BE2C (cell line): ENCODE results near the gene PTPRN2.
A peak's percentile ranks its signal among the peaks of the same experiment; 100 is the strongest.

Experiments used
- DNase-seq: peaks from one replicate; pipeline ENCODE4 v3.0.0-alpha.2; 2020
- H3K27me3 ChIP-seq: fragments of 250-450 bp; sonication (Bioruptor Pico); 2 replicates; pipeline ENCODE4 v1.5.1; 2020; ENCODE audit warnings: mild to moderate bottlenecking
- H3K36me3 ChIP-seq: fragments of 250-450 bp; sonication (Bioruptor Pico); 2 replicates; pipeline ENCODE4 v1.5.1; 2020; ENCODE audit warnings: mild to moderate bottlenecking
- H3K4me1 ChIP-seq: fragments of 250-450 bp; sonication (Bioruptor Pico); 2 replicates; pipeline ENCODE4 v1.5.1; 2020
- H3K4me3 ChIP-seq: 2 replicates; pipeline ENCODE4 v1.5.1; 2011; ENCODE audit warnings: low read depth, low read length
- H3K9me3 ChIP-seq: fragments of 250-450 bp; sonication (Bioruptor Pico); 2 replicates; pipeline ENCODE4 v1.5.1; 2020
- TF ChIP-seq, protein P1 (sequence below): IDR thresholded peaks from 2 replicates; pipeline ENCODE4 v1.5.1; 2012; ENCODE audit warnings: mild to moderate bottlenecking, low read depth, low read length

The PTPRN2 gene

DNA sequence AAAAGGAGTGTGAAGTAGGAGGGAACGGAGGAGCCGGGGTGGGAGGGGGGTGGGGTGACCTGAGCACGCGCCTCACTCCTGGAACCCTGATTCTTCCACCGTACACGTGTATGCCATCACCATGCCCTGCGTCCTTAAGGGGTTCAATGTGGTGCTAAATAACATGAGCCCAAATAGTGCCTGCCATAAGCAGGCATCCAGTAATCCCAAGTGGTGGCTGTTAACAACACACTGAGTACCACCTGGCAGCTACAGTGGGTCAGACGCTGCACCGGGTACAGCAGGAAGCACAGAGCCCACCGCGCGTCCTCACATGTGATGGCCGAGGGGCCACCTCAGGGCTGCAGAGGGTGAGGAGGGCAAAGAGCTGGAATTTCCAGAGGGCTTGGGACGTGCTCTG lies 81.9 kb downstream of the PTPRN2 start:
- H3K4me3 ChIP-seq = no peak overlapping the region
- no peaks in the 10 kb centered on the region; the same call in 1 of the 2 replicates for H3K9me3 ChIP-seq
- TF ChIP-seq, protein P1, sequence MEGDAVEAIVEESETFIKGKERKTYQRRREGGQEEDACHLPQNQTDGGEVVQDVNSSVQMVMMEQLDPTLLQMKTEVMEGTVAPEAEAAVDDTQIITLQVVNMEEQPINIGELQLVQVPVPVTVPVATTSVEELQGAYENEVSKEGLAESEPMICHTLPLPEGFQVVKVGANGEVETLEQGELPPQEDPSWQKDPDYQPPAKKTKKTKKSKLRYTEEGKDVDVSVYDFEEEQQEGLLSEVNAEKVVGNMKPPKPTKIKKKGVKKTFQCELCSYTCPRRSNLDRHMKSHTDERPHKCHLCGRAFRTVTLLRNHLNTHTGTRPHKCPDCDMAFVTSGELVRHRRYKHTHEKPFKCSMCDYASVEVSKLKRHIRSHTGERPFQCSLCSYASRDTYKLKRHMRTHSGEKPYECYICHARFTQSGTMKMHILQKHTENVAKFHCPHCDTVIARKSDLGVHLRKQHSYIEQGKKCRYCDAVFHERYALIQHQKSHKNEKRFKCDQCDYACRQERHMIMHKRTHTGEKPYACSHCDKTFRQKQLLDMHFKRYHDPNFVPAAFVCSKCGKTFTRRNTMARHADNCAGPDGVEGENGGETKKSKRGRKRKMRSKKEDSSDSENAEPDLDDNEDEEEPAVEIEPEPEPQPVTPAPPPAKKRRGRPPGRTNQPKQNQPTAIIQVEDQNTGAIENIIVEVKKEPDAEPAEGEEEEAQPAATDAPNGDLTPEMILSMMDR = no peak
- no peak for DNase-seq
- H3K4me1 ChIP-seq = peaks cover under 1% of the 10 kb centered on the region; the same call in 1 of the 2 replicates
- H3K27me3 ChIP-seq = no peaks in the 10 kb centered on the region
- no peaks in the 10 kb centered on the region for H3K36me3 ChIP-seq

DNA sequence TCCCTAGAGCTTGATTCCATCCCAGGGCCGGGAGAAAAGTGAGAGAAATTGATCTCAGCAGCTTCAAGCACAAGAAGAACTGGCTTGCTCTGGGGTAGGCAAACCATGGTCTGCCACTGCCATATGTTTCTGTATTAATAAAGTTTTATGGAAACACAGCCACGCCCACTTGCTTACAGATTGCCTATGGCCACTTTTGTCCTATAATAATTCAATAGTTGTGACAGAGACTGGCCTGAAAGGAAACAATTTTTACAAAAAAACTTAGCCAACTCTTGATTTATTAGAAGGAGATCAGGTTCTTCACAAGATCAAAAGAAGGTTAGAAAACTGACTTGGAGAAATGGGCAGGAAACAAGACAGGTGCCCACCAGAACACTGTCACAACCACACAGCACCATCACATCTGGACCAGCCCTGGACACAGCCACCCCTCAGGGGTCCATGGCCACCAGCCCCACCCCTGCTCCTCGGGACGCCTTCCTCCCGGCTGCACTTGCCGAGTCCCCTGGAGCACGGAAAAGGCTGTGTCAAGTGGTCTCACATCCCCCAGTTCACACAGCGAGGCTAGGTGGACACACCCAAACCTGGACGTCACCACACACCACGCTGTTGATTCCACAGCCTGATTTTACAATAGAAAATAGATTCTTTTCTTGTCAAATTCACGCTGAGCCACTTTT lies 85.4 kb downstream of the PTPRN2 start:
- Histone ChIP-seq H3K4me3 (no peak overlapping the region), H3K36me3 (no peaks in the 10 kb centered on the region), H3K9me3 (no peaks in the 10 kb centered on the region), H3K27me3 (no peaks in the 10 kb centered on the region), H3K4me1 (peaks cover 12% of the 10 kb centered on the region)
- DNase-seq = no peak
- TF ChIP-seq, protein P1 = no peak

DNA sequence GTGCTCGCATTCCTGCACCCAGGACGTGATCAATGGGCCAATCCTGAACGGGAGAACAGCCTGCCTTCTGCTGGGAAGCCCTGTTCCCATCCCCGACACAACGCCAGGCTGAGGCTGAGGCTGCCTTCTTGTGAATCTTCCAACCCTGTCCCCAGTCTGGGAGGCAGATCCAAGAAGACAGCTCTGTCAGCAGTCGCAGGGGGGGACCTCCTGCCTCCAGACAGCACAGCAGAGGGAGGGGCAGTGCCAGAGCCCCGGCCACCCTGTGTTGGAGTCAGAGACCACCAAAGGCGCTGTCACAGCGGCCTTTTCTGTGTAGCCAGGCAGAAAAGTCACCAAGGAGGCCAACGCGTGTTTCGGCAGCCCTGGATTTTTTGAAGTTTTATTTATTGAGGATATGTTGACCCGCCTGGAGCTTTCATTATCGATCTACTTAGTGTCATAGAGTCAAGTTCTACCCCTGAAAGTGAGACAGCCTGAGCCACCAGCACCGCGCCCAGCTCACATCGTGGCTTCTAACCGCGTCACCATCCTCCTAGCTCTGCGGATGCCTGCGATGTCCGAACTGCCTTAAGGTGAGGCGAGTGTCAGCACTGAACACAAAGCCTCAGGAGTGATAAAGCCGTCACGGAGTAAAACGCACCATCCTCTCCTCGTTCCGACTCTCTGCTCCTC lies 86.1 kb downstream of the PTPRN2 start:
- H3K4me1 ChIP-seq = peaks cover 12% of the 10 kb centered on the region
- no peak for DNase-seq
- H3K36me3 ChIP-seq = no peaks in the 10 kb centered on the region
- TF ChIP-seq, protein P1 = no peak
- no peak overlapping the region for H3K4me3 ChIP-seq
- no peaks in the 10 kb centered on the region for H3K9me3 ChIP-seq
- no peaks in the 10 kb centered on the region for H3K27me3 ChIP-seq

DNA sequence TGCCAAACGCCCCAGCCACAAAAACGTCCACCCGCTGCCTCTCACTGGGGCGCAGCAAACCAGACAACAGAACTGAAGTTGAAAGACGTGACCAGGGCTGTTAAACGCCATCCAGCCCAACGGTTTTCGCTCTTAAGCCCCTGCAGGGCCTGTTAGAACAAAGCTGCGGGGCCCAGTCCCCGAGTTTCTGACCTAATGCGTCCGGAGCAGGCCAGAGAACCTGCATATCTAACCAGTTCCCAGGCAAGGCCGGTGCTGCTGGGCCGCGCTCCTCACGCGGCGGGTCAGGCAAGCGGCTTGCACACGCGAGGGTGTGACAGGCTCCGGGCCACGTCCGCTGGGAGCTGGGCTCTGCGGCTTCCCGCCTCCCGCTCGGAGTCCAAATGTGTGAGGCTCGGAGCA lies 87.0 kb downstream of the PTPRN2 start:
- Histone ChIP-seq H3K36me3 (no peaks in the 10 kb centered on the region), H3K4me3 (peak overlapping the region; percentile 6; the same call in 1 of the 2 replicates), H3K4me1 (peaks cover 12% of the 10 kb centered on the region), H3K9me3 (no peaks in the 10 kb centered on the region), H3K27me3 (no peaks in the 10 kb centered on the region)
- DNase-seq = no peak
- TF ChIP-seq, protein P1 = no peak

DNA sequence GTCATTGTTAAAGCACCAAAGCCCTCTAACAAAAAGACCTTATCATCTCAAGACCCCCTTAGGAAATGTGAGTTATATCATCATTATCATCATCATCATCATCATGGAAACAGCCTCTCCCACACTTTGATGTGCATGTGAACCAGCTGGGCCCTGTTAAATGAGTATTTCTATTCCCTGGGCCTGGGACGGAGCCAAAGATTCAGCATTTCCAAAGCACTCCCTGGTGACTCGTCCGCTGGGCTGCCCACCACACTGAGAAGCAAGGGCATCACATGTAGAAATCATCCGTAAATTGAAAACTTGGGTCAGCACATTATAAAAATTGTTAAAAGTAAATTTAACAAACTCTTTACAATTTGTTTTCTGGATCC lies 88.6 kb downstream of the PTPRN2 start:
- TF ChIP-seq, protein P1 = no peak
- no peak for DNase-seq
- Histone ChIP-seq H3K4me3 (no peak overlapping the region), H3K27me3 (no peaks in the 10 kb centered on the region), H3K9me3 (no peaks in the 10 kb centered on the region), H3K36me3 (no peaks in the 10 kb centered on the region), H3K4me1 (peaks cover 12% of the 10 kb centered on the region)

DNA sequence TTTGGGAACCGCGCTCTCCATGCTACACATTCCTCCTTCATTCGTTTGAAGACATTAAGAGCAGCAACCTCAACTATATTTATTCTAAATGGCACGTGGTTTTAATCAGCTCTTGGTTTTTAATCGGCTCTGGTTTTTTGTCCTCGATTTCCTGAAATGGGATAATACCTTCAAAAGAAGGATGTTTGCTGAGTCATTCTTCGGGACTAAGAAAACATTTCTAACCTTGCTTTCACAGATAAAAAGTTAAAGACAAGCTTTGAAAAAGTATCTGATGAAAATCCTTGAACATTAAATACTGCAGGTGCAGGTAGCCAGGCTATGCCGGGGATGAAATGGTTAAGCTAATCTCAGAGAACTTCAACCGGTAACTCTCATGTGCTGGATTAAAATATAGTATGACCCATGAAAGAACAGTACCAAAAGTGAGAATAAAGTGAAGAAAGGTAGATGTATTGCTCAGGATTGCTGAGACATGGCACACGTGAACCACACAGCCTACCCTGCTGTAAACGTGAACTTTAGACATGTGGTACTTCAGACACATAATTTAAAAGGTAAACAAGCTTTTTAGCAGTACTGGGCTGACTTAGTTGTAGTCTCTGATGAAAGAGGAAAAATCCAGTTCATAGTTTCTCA lies 89.1 kb downstream of the PTPRN2 start:
- Histone ChIP-seq H3K9me3 (no peaks in the 10 kb centered on the region), H3K4me1 (peaks cover 12% of the 10 kb centered on the region), H3K36me3 (no peaks in the 10 kb centered on the region), H3K27me3 (no peaks in the 10 kb centered on the region), H3K4me3 (no peak overlapping the region)
- no peak for DNase-seq
- TF ChIP-seq, protein P1 = no peak
